Fibroblast of pulmonary artery (primary cell): ENCODE data around the gene NUP133.
"Not testable (repeated sequence)": the region's sequence is repeated elsewhere in the genome, so short reads cannot be mapped to it uniquely, and the experiment has no call there.

Source experiments
- DNase-seq: peaks from one replicate; pipeline ENCODE4 v3.0.0-alpha.2; 2010; ENCODE audit warnings: low read depth
- H3K4me3 ChIP-seq: replicated peaks from 2 replicates; pipeline ENCODE4 v1.5.1; 2011; ENCODE audit warnings: low read depth, mild to moderate bottlenecking, control low read depth, low read length, moderate library complexity
- CTCF ChIP-seq: IDR thresholded peaks from 2 replicates; pipeline ENCODE4 v1.5.1; 2011; ENCODE audit warnings: mild to moderate bottlenecking, control low read depth, low read length, inconsistent platforms; ENCODE audit errors: missing control alignments

NUP133 gene

GRCh38 chr1:229480495-229480894, 27.6 kb downstream of the NUP133 start:
- no peak overlapping the region for H3K4me3 ChIP-seq
- TF ChIP-seq CTCF, result no peak
- DNase-seq, result no peak

GRCh38 chr1:229479660-229480399, 28.3 kb downstream of the NUP133 start:
- no peak for TF ChIP-seq CTCF
- H3K4me3 ChIP-seq, result no peak overlapping the region
- DNase-seq, result no peak

DNA sequence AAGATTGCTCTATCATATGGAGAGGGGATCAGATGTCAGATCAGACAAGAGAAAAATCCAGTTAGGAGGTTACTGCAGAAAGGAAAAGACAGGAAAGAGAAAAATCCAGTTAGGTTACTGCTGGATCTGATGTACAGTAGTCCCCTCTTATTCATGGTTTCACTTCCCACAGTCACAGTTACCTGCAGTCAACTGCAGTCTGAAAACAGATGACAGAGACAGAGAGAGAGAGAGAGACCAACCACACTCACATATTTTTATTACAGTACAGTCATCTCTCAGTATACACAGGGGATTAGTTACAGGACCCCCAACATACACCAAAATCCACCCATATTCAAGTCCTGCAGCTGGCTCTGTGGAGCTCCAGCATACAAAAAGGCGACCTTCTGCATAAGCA, 29.3 kb downstream of the NUP133 start:
- no peak for DNase-seq

DNA sequence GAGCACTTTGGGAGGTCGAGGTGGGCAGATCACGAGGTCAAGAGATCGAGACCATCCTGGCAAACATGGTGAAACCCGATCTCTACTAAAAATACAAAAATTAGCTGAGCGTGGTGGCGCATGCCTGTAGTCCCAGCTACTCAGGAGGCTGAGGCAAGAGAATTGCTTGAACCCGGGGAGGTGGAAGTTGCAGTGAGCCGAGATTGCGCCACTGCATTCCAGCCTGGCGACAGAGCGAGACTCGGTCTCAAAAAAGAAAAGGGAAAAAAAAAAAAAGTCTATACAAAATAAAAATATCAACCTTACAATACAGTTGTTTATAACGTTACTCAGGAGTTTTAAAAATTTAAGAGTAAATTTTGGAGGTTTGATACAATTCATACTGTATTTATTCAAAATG, 32.3 kb downstream of the NUP133 start:
- not testable (repeated sequence) for DNase-seq, H3K4me3 ChIP-seq

More for the DNA sequence above, 29.3 kb downstream of the NUP133 start:
- H3K4me3 ChIP-seq, result no peak overlapping the region
- no peak for TF ChIP-seq CTCF

- H3K4me3 ChIP-seq, result no peak overlapping the region
- no peak for DNase-seq
- no peak for TF ChIP-seq CTCF
Measured at GRCh38 chr1:229474509-229474908, 33.6 kb downstream of the NUP133 start.

DNA sequence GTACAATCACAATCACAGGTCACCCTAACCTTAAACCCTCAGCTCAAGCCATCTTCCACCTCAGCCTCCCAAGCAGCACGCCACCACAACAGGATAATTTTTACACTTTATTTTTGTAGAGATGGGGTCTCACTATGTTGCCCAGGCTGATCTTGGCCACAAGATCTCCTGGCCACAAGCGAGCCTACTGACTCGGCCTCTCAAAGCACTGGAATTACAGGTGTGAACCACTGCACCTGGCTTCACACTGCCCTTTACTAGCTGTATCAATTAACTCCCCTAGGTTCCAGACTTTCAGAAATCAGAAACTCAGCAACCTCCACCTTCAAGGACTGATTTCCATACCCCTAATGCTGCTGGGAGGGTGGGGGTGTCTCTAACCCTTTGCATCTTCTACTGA, 37.0 kb downstream of the NUP133 start:
- H3K4me3 ChIP-seq, result no peak overlapping the region
- TF ChIP-seq CTCF, result no peak
- no peak for DNase-seq

GRCh38 chr1:229470406-229471043, 37.6 kb downstream of the NUP133 start:
- no peak for TF ChIP-seq CTCF
- no peak overlapping the region for H3K4me3 ChIP-seq
- DNase-seq, result no peak
